Activated T-cell treated with anti-CD3 and anti-CD28 coated beads, Interleukin-2, amount 50 U/mL, for 4 hours (primary cell): ENCODE results near the gene SPZ1. TPM values are rescaled to one million over a fixed set of nuclear protein-coding genes. Genes with fewer than 3 reads are reported as not detected.
"Not testable (repeated sequence)": the region's sequence is repeated elsewhere in the genome, so short reads cannot be mapped to it uniquely, and the experiment has no call there.

Experiments
- ATAC-seq, 2 donors: fragments of 200-7000 bp; cut with Tn5 transposase; one replicate each; pipeline ENCODE4 v1.10.0; 2021
- DNase-seq: peaks from one replicate; pipeline ENCODE4 v3.0.0-alpha.2; 2020
- H3K27me3 Mint-ChIP-seq: one replicate; pipeline ENCODE4 v1.8.0; 2021; ENCODE audit warnings: low read depth, mixed read lengths
- H3K36me3 Mint-ChIP-seq: one replicate; pipeline ENCODE4 v1.8.0; 2022; ENCODE audit warnings: mixed read lengths; ENCODE audit not compliant: insufficient read depth
- H3K4me1 Mint-ChIP-seq: one replicate; pipeline ENCODE4 v1.8.0; 2021; ENCODE audit warnings: low read depth, mixed read lengths
- H3K4me3 Mint-ChIP-seq: one replicate; pipeline ENCODE4 v1.8.0; 2021; ENCODE audit warnings: mild to moderate bottlenecking, moderate library complexity, mixed read lengths
- H3K9me3 Mint-ChIP-seq: one replicate; pipeline ENCODE4 v1.8.0; 2021; ENCODE audit warnings: mixed read lengths
- total RNA-seq, 3 donors: library from RNA; stranded (reverse); gene quantifications; one replicate each; pipeline ENCODE4 v1.2.1, GENCODE V29; 2021

Gene SPZ1
- total RNA-seq, 3 donors from 2014 or later, result not detected

DNA sequence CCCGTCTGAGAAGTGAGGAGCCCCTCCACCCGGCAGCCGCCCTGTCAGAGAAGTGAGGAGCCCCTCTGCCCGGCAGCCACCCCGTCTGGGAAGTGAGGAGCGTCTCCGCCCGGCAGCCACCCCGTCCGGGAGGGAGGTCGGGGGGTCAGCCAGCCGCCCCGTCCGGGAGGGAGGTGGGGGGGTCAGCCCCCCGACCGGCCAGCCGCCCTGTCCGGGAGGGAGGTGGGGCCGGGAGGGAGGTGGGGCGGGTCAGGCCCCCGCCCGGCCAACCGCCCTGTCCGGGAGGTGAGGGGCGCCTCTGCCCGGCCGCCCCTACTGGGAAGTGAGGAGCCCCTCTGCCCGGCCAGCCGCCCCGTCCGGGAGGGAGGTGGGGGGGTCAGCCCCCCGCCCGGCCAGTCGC lies 18.5 kb upstream of the SPZ1 start:
- H3K4me1 Mint-ChIP-seq, H3K9me3 Mint-ChIP-seq, H3K36me3 Mint-ChIP-seq, ATAC-seq, DNase-seq, H3K4me3 Mint-ChIP-seq, H3K27me3 Mint-ChIP-seq: not testable (repeated sequence)

DNA sequence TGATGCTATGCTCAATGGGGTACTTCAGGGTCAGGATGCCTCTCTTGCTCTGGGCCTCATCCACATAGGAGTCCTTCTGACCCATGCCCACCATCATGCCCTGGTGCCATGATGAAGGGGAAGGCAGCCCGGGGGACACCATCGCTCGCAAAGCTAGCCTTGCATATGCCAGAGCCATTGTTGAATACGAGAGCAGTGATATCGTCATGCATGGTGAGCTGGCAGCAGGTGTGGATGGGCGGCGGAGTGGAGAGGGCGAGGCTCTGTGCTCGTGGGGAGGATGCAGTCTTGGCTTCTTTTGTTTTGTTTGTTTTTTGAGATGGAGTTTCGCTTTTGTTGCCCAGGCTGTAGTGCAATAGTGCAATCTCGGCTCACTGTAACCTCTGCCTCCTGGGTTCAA lies 17.2 kb upstream of the SPZ1 start:
- no peaks in the 10 kb centered on the region for H3K36me3 Mint-ChIP-seq
- no peaks in the 10 kb centered on the region for H3K9me3 Mint-ChIP-seq
- H3K4me1 Mint-ChIP-seq, result no peaks in the 10 kb centered on the region
- no peaks in the 10 kb centered on the region for H3K27me3 Mint-ChIP-seq
- no peak for DNase-seq
- no peak for ATAC-seq
- no peak overlapping the region for H3K4me3 Mint-ChIP-seq

DNA sequence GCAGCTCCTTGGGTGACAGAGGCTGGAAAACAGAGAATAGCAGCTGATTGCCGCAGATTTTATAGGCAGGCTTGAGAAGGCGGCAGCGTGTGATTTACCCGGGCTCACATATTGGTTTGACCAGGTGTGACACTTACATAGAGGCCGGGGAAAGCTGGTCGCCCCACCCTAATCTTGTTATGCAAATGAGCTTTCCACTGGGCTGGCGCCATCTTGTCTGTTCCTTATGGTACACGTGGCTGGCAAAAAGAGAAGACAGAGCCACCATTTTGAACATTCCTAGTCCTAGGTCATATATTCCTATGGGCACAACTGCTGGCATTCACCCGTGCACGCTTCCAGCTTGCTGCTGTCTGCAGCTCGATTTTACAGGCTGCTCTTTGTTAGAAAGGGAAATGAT lies 11.3 kb upstream of the SPZ1 start:
- no peak overlapping the region for H3K4me3 Mint-ChIP-seq
- H3K27me3 Mint-ChIP-seq, result no peaks in the 10 kb centered on the region
- H3K36me3 Mint-ChIP-seq, result no peaks in the 10 kb centered on the region
- no peak for DNase-seq
- no peaks in the 10 kb centered on the region for H3K9me3 Mint-ChIP-seq
- no peaks in the 10 kb centered on the region for H3K4me1 Mint-ChIP-seq
- no peak for ATAC-seq

DNA sequence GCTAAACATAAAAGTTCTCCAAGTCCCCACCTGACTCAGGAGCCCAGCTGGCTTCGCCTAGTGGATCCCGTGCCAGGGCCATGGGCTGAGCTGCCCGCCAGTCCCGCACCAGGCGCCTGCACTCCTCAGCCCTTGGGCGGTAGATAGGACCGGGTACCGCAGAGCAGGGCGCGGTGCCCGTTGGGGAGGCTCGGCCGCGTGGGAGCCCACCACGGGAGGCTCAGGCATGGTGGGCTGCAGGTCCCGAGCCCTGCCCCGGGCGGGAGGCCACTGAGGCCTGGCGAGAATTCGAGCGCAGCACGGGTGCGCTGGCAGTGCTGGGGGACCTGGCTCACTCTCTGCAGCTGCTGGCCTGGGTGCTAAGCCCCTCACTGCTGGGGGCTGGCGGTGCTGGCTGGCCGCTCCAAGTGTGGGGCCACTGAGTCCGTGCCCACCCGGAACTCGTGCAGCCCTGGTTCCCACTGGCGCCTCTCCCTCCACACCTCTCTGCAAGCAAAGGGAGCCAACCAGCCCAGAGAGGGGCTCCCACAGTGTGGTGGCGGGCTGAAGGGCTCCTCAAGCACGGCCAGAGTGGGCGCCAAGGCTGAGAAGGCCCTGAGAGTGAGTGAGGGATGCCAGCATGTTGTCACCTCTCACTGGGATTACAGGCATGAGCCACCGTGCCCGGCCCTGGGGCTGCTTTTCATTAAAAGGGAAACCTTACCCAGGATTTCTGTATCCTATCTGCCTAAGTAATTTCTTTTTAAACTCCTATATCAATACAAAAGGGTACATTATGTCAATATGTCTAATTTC lies 9.7 kb upstream of the SPZ1 start:
- ATAC-seq, result no peak
- Mint-ChIP-seq H3K36me3 (no peaks in the 10 kb centered on the region), H3K27me3 (peaks cover 2% of the 10 kb centered on the region), H3K4me1 (no peaks in the 10 kb centered on the region), H3K4me3 (no peak overlapping the region), H3K9me3 (no peaks in the 10 kb centered on the region)
- DNase-seq, result no peak

DNA sequence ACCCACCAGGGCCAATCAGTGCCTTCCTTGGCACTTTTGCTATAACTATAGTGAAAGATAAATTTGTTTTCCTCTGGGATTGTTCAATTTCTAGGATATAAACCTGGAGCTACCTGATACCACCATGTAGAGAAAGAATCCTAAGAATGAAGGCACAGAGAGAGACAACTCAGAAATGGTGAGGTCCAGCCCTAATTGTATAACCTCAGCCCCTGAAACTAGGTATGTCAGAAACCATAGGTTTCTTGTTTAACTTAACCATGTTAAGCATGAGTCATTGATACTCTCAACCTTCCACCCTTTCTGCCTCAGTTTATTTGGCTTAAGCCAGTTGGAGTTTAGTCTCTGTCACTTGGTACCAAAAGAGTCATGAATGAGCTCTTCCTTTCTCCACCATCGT lies 4.6 kb upstream of the SPZ1 start:
- Mint-ChIP-seq H3K27me3 (peaks cover 8% of the 10 kb centered on the region), H3K36me3 (no peaks in the 10 kb centered on the region), H3K4me1 (no peaks in the 10 kb centered on the region), H3K4me3 (no peak overlapping the region), H3K9me3 (no peaks in the 10 kb centered on the region)
- DNase-seq, result no peak
- no peak for ATAC-seq

DNA sequence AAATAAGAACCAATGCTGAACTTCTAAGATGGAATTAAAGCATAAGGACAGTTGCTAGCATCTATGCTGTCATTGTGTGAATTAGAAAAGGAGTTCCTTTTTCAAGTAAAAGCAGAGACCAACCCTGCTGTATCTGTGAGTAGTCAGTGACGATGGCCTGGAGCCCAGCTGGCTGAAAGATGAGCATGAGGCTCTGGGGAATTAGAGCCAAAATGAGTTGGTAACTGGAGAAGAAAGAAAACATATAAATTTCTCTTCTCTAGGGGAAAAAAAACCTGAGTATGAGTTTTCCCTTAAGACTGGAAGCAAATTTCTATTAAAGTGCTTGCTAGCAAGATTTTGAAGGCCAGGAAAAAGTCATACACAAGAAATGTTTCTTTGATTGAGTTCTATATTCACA lies 1.6 kb upstream of the SPZ1 start:
- Mint-ChIP-seq H3K36me3 (no peaks in the 10 kb centered on the region), H3K9me3 (no peaks in the 10 kb centered on the region), H3K4me3 (no peak overlapping the region), H3K4me1 (no peaks in the 10 kb centered on the region), H3K27me3 (peaks cover 9% of the 10 kb centered on the region)
- ATAC-seq (no peak), DNase-seq (no peak)

DNA sequence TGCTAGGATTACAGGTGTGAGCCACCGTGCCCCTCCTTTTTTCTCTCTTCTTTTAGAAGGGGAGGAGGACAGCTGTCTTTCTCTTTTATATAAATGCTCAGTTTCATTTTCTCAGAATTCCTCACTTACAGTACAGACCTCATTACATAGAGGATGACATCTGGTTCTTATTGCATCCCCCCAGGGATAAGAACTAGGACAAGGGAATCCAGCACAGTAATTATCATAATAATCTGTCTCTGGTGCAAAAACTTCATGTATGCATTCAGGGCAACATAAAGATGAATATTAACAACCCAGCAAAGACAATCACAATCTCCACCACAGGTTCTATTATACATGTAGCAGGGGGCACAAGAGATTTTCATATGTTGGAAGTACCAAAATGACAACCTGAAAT lies 5.1 kb downstream of the SPZ1 start:
- DNase-seq (no peak), ATAC-seq (no peak)
- H3K9me3 Mint-ChIP-seq, result no peaks in the 10 kb centered on the region
- H3K36me3 Mint-ChIP-seq, result no peaks in the 10 kb centered on the region
- no peaks in the 10 kb centered on the region for H3K4me1 Mint-ChIP-seq
- H3K27me3 Mint-ChIP-seq, result peaks cover 3% of the 10 kb centered on the region
- no peak overlapping the region for H3K4me3 Mint-ChIP-seq

DNA sequence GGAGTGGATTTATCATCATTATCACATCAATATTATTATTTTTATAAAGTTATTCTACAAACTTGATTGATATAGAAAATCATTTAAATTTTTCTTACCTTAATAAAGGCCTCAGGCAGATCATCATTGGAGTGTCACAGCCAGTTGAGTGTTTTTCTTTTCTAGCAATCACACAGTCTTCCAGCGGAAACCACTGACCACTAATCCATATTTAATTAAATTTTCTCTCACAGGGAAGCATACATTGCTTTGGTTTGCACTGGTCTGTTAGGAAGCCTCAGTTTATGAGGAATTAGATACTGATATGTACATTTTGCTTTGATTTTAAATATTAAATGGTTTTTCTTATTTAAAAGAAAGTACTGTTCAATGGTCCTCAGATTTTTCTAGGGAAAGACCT lies 6.7 kb downstream of the SPZ1 start:
- Mint-ChIP-seq H3K4me3 (no peak overlapping the region), H3K36me3 (no peaks in the 10 kb centered on the region), H3K27me3 (peaks cover 3% of the 10 kb centered on the region), H3K9me3 (no peaks in the 10 kb centered on the region), H3K4me1 (no peaks in the 10 kb centered on the region)
- ATAC-seq (no peak), DNase-seq (no peak)

DNA sequence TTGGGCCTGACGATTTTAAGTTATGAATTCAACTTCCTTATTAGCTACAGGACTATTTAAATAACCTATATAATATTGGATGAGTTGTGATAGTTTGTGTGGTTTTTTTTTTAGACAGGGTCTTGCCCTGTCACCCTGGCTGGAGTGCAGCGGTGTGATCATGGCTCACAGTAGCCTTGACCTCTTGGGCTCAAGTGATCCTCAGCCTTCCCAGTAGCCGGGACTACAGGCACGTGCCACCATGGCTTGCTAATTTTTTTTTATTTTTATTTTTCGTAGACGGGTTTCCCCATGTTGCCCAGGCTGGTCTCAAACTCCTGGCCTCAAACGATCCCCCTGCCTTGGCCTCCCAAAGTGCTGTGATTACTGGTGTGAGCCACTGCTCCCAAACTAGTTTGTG lies 17.6 kb downstream of the SPZ1 start:
- Mint-ChIP-seq H3K36me3 (no peaks in the 10 kb centered on the region), H3K4me3 (no peak overlapping the region), H3K27me3 (peaks cover 16% of the 10 kb centered on the region), H3K9me3 (no peaks in the 10 kb centered on the region), H3K4me1 (no peaks in the 10 kb centered on the region)
- DNase-seq (no peak), ATAC-seq (no peak)

DNA sequence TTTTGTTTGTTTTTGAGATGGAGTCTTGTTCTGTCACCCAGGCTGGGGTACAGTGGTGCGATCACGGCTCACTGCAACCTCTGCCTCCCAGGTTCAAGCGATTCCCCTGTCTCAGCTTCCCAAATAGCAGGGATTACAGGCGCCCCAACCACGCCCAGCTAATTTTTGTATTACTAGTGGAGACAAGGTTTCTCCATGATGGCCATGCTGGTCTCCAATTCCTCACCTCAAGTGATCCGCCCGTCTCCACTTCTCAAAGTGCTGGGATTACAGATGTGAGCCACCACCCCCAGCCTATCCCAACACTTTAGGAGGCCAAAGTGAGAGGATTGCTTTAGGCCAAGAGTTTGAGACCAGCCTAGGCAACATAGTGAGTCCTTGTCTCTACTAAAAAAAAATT lies 19.3 kb downstream of the SPZ1 start:
- no peak for ATAC-seq
- no peaks in the 10 kb centered on the region for H3K4me1 Mint-ChIP-seq
- no peaks in the 10 kb centered on the region for H3K36me3 Mint-ChIP-seq
- peaks cover 16% of the 10 kb centered on the region for H3K27me3 Mint-ChIP-seq
- no peak overlapping the region for H3K4me3 Mint-ChIP-seq
- no peaks in the 10 kb centered on the region for H3K9me3 Mint-ChIP-seq
- no peak for DNase-seq

DNA sequence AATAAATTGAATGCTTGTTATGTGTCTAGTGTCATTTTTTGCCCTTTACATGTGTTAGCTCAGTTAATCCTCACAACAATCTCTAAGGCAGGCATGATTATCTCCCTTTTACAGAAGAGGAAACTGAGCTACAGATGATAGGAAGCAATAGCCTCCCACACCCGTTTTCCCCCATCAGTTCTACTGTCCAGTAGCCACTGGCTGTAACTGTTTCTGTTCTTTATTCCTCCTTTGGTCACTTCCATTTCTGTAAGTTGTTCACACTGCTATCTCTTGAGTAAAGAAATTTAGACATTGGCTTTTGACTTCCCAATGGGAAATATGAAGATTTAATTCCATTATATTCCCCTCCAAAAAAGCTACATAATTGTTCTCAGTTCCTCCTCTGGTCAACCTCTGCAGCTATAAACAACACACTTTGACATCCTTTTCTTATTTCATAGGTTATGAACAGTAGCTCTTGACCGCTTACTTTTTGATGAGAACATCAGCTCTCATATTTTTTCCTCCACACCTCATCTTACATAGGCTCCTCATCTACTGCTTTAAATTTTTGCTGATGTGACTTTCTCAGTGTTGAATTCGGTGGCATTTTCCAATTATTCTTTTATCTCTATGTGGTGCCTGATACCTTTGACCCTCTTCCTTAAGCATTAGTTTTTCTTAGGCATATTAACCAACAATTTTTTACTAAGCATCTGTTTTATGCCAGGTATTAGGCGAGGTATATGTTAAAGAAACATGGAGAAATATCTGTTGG lies 21.4 kb downstream of the SPZ1 start:
- Mint-ChIP-seq H3K36me3 (no peaks in the 10 kb centered on the region), H3K4me1 (no peaks in the 10 kb centered on the region), H3K27me3 (peaks cover 16% of the 10 kb centered on the region), H3K4me3 (no peak overlapping the region), H3K9me3 (no peaks in the 10 kb centered on the region)
- ATAC-seq (no peak), DNase-seq (no peak)

DNA sequence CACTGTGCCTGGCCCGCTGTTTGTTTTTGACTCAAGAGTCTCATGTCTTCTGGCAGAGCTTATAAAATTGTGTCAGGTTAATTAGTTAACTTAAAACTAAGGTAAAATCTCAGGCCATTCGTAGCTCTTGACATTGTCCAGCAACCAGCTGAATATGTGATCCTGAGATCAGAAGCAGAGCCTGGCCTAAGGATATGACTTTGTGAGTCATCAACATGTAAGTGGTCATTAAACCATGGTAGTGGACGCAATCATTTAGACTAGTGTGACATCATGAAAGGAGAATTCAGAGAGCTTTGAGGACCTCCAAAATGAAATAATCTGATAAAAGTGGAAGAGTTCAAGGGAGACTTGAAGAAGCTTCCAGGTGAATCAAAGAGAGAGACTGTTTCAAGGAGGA lies 23.3 kb downstream of the SPZ1 start:
- Mint-ChIP-seq H3K4me1 (no peaks in the 10 kb centered on the region), H3K36me3 (no peaks in the 10 kb centered on the region), H3K27me3 (peaks cover 12% of the 10 kb centered on the region), H3K9me3 (no peaks in the 10 kb centered on the region), H3K4me3 (no peak overlapping the region)
- DNase-seq (no peak), ATAC-seq (no peak)

DNA sequence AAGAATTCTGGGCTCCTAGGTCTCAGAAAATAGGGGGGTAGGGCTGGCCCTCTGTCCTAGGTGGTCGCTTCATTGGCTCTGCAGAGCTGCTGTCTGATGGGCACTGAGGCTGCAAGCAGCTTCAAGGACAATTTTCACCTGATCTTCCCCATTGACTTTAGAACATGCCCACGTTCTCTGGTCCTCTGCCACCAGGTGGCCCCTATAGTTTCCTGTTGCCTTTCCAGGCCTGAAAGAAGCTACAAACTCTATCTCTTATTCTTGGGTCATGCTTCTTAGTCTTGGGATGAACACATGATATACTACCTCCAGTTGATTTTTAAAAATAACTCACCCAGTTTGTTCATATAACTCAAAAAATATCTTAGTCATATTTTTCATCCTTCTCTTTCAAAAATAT lies 26.3 kb downstream of the SPZ1 start:
- Mint-ChIP-seq H3K27me3 (peaks cover 10% of the 10 kb centered on the region), H3K4me1 (no peaks in the 10 kb centered on the region), H3K9me3 (no peaks in the 10 kb centered on the region), H3K36me3 (no peaks in the 10 kb centered on the region), H3K4me3 (no peak overlapping the region)
- ATAC-seq (no peak), DNase-seq (peak; percentile 14)

DNA sequence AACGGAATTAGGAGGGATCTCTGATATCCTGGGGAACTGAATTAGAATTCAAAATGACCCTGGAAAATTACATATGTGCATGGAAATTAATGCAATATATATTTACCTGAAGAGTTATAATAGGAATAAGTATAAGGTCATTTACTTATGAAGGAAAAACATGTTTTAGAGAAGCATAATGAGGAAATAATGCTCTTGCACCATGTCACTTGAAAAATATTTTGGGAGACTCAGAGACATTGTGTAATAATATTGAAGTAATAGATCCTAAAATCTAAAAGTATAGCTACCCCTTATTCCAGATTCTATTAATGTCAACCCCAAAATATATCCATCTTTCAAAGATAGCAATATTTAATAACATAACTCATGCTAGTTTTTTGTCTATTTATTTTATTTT lies 28.4 kb downstream of the SPZ1 start:
- Mint-ChIP-seq H3K36me3 (no peaks in the 10 kb centered on the region), H3K27me3 (no peaks in the 10 kb centered on the region), H3K4me3 (no peak overlapping the region), H3K9me3 (no peaks in the 10 kb centered on the region), H3K4me1 (no peaks in the 10 kb centered on the region)
- no peak for ATAC-seq
- DNase-seq, result no peak

DNA sequence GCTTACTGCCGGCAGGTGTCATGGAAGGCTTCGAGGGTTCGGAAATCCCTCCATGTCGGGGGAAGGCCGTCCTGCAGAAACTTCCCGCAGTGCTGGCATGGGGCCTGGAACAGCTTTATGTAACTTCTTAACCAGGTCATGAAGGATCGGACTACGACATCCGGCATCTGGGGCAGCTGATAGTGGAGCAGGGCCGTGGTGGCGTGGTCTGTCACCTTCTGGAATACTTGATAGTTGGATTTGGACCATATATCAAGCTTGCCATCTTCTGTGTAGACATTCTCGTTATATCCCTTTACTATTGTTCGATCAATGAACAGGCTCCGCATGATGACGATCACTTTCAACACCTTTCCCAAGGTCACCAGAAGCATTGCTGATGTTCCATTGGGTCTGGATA lies 31.2 kb downstream of the SPZ1 start:
- not testable (repeated sequence) for H3K4me3 Mint-ChIP-seq, DNase-seq, H3K9me3 Mint-ChIP-seq, H3K36me3 Mint-ChIP-seq, H3K4me1 Mint-ChIP-seq, H3K27me3 Mint-ChIP-seq, ATAC-seq
